Dendritic cell treated with granulocyte-macrophage colony-stimulating factor and Interleukin-4, amounts not matched to agents 40 ng/mL and 50 ng/mL, for 4 days (primary cell): Measurements from ENCODE around the gene USP24.
A peak's percentile ranks its signal among the peaks of the same experiment; 100 is the strongest.
"Not testable (repeated sequence)": the region's sequence is repeated elsewhere in the genome, so short reads cannot be mapped to it uniquely, and the experiment has no call there.

ENCODE experiments used
- H3K27ac Mint-ChIP-seq: one replicate; pipeline ENCODE4 v1.8.0; 2022; ENCODE audit warnings: mild to moderate bottlenecking, mixed read lengths
- H3K27me3 Mint-ChIP-seq: one replicate; pipeline ENCODE4 v1.8.0; 2022; ENCODE audit warnings: mild to moderate bottlenecking, mixed read lengths
- H3K36me3 Mint-ChIP-seq: one replicate; pipeline ENCODE4 v1.8.0; 2022; ENCODE audit warnings: low read depth, mixed read lengths
- H3K4me1 Mint-ChIP-seq: one replicate; pipeline ENCODE4 v1.8.0; 2022; ENCODE audit warnings: low read depth, mixed read lengths
- H3K4me3 Mint-ChIP-seq: one replicate; pipeline ENCODE4 v1.8.0; 2022; ENCODE audit warnings: mild to moderate bottlenecking, moderate library complexity, mixed read lengths
- H3K9me3 Mint-ChIP-seq: one replicate; pipeline ENCODE4 v1.8.0; 2022; ENCODE audit warnings: mixed read lengths
- intact Hi-C: fragments of 100-400 bp; cut with micrococcal nuclease; formaldehyde crosslinking; loops from one replicate; pipeline ENCODE4 v1.15.0; 2022

Gene USP24

DNA sequence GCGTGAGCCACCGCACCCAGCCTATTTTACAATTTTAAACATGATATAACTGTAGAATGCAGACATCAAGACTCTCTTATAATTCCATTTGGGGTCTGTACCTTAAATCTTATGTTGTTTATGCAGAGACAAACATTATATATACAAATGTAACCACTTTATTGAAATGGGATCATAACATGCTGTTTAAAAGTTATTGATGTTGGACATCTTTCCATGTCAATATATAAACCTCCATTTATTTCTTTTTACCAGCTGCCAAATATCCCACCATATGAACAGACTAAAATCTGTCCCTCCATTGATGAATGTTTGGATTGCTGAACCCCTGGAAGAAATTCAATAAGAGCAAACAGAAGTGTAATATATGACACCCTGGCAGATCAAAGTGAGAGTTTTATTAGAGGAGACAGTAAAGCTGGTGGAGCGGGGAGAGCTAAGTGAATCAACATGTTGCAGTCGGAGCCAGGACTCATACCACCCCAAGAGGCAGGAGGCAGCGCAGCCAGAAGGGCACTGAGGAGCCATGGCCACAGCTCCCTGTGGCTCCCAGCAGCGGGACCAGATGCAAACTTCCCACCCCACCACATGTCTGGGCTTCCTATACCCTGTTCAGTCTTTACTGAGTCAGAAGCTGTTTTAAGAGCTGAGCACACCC, 180.6 kb downstream of the USP24 start:
- Mint-ChIP-seq H3K27me3 (peaks cover 36% of the 10 kb centered on the region), H3K4me1 (peaks cover 19% of the 10 kb centered on the region), H3K9me3 (no peaks in the 10 kb centered on the region), H3K36me3 (no peaks in the 10 kb centered on the region), H3K4me3 (no peak overlapping the region), H3K27ac (no peak overlapping the region)
- intact Hi-C loops: no loop called here

DNA sequence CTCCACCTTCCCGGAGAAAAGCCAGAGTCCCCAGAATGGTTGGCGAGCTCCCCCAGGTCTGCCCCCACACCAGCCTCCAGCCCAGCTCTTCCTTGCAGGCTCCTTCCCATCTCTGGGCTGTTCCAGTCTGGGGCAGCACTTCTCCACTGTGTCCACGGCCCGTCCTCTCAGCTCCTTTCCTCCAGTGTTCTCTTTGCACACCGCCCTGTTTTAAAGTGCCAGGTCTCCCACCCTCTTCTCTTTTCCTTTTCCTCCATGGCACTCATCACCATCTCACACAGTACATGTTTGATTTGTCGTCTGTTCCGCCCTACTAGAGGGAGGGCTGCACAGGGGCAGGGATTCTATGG, 181.9 kb downstream of the USP24 start:
- intact Hi-C loops: no loop called here
- peaks cover 13% of the 10 kb centered on the region for H3K4me1 Mint-ChIP-seq
- H3K36me3 Mint-ChIP-seq: no peaks in the 10 kb centered on the region
- H3K27ac Mint-ChIP-seq: no peak overlapping the region
- H3K4me3 Mint-ChIP-seq: no peak overlapping the region
- no peaks in the 10 kb centered on the region for H3K9me3 Mint-ChIP-seq
- peaks cover 23% of the 10 kb centered on the region for H3K27me3 Mint-ChIP-seq

DNA sequence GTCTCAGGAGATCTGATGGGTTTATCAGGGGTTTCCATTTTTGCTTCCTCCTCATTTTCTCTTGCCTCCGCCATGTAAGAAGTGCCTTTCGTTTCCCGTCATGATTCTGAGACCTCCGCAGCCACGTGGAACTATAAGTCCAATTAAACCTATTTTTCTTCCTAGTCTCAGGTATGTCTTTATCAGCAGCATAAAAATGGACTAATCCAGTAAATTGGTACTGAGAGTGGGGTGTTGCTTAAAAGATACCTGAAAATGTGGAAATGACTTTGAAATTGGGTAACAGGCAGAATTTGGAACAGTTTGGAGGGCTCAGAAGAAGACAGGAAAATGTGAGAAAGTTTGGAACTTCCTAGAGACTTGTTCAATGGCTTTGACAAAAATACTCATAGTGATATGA, 184.1 kb downstream of the USP24 start:
- H3K4me3 Mint-ChIP-seq, H3K9me3 Mint-ChIP-seq, H3K36me3 Mint-ChIP-seq, H3K27ac Mint-ChIP-seq, intact Hi-C loops, H3K27me3 Mint-ChIP-seq: not testable (repeated sequence)
- H3K4me1 Mint-ChIP-seq: peaks cover 15% of the 10 kb centered on the region

DNA sequence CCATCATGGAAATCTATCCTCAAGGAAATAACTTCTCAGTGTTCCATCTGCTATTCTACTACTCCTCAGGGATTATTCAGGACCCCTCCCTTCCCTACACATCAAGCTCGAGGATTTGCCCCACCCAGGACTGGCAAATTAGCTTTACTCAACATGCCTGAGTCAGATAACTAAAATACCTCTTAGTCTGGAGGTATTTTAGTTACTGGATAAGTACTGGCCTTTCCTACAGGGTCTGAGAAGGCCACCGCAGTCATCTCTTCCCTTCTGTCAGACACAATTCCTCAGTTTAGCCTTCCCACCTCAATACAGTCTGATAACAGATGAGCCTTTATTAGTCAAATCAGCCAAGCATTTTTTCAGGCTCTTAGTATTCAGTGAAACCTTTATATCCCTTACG, 188.5 kb downstream of the USP24 start:
- not testable (repeated sequence) for H3K27me3 Mint-ChIP-seq

DNA sequence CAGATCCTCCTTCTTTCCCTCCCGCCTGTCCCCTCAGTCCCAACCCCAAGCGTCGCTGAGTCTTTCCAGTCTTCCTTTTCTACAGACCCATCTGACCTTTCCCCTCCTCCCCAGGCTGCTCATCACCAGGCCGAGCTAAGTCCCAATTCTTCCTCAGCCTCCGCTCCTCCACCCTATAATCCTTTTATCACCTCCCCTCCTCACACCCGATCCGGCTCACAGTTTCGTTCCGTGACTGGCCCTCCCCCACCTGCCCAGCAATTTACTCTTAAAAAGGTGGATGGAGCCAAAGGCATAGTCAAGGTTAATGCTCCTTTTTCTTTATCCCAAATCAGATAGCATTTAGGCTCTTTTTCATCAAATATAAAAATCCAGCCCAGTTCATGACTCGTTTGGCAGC, 191.0 kb downstream of the USP24 start:
- intact Hi-C loops, H3K9me3 Mint-ChIP-seq, H3K27me3 Mint-ChIP-seq, H3K36me3 Mint-ChIP-seq, H3K4me3 Mint-ChIP-seq, H3K27ac Mint-ChIP-seq: not testable (repeated sequence)
- H3K4me1 Mint-ChIP-seq: peaks cover 31% of the 10 kb centered on the region

More for the DNA sequence above, 188.5 kb downstream of the USP24 start:
- H3K9me3 Mint-ChIP-seq, H3K36me3 Mint-ChIP-seq, H3K4me3 Mint-ChIP-seq, intact Hi-C loops: not testable (repeated sequence)
- peaks cover 31% of the 10 kb centered on the region for H3K4me1 Mint-ChIP-seq
- peak overlapping the region; percentile 21 for H3K27ac Mint-ChIP-seq

DNA sequence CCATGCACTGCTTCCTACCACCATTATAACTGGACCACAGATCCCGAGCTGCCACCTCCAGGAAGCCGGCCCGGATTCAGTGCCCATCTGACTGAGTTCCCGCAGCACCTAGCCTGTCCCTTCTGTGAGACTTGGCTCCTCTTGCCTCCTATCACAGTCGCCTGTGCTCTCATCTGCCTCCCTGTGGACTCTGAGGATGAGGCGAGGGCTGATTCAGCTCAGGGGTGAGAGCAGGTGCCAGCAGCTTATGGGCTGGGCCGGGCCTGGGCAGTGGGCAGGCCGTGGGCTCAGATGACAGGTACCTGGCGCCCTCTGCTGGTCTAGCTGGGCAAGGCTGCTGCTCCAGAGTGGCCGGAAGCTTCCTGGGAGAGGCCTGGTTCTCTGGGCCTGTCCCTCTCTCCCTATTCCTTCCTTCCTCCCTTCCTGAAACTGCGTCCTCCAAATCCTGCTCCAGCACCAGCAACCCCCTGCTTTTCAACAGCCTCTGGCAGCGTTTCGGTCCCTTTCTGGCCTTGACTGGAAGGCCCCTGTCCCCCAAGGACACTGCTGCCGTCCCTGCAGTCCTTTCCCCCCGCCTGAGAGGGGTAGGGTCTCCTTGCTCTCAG, 193.1 kb downstream of the USP24 start:
- H3K36me3 Mint-ChIP-seq: no peaks in the 10 kb centered on the region
- H3K27me3 Mint-ChIP-seq: peaks cover 2% of the 10 kb centered on the region
- H3K27ac Mint-ChIP-seq: peak overlapping the region; percentile 30
- H3K4me3 Mint-ChIP-seq: no peak overlapping the region
- H3K9me3 Mint-ChIP-seq: no peaks in the 10 kb centered on the region
- peaks cover 31% of the 10 kb centered on the region for H3K4me1 Mint-ChIP-seq
- intact Hi-C loops: loop anchor here (1.0 kb wide), 1 partner anchor 72 kb away; no protein-coding TSS in a partner anchor

DNA sequence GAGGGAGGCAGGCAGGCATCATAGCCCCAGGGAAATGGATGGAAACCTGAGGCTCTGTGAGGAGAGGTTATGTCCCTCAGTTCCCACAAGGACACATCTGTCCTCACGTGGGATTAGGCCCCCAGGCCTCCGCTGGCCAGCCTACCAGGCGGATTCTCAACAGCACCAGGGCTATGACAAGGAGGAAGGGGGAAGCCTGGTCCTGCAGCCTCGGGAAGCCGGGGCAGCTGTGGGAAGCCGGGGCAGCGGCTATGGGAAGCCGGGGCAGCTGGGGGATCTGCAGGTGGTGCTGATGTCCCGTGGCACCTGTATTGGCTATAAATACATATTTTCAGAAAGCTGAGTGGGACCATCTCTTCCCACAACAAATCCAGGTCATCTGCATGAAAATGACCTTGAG, 196.8 kb downstream of the USP24 start:
- intact Hi-C loops: no loop called here
- peaks cover 15% of the 10 kb centered on the region for H3K27me3 Mint-ChIP-seq
- no peaks in the 10 kb centered on the region for H3K36me3 Mint-ChIP-seq
- no peak overlapping the region for H3K27ac Mint-ChIP-seq
- H3K4me3 Mint-ChIP-seq: no peak overlapping the region
- peaks cover 5% of the 10 kb centered on the region for H3K4me1 Mint-ChIP-seq
- H3K9me3 Mint-ChIP-seq: no peaks in the 10 kb centered on the region
